Endothelial cell of umbilical vein (primary cell): Measurements from ENCODE around the gene PIK3AP1.

Experiments
- EZH2 ChIP-seq: IDR thresholded peaks from 2 replicates; pipeline ENCODE4 v1.6.1; 2012; ENCODE audit warnings: borderline replicate concordance, low read depth, mild to moderate bottlenecking, moderate library complexity, low read length, inconsistent platforms; ENCODE audit not compliant: severe bottlenecking
- FOS ChIP-seq: IDR thresholded peaks from 2 replicates; pipeline ENCODE4 v1.6.1; 2011; ENCODE audit warnings: mild to moderate bottlenecking, low read length, moderate library complexity, borderline replicate concordance; ENCODE audit not compliant: insufficient read depth
- JUN ChIP-seq: IDR thresholded peaks from 2 replicates; pipeline ENCODE4 v1.6.1; 2011; ENCODE audit warnings: borderline replicate concordance, low read depth; ENCODE audit not compliant: insufficient read length, insufficient read depth
- MAX ChIP-seq: IDR thresholded peaks from 2 replicates; pipeline ENCODE4 v1.6.1; 2011; ENCODE audit not compliant: insufficient read depth, insufficient read length
- MYC ChIP-seq: IDR thresholded peaks from one replicate; pipeline ENCODE4 v1.6.1; 2011; ENCODE audit warnings: mild to moderate bottlenecking, low read depth, low read length
- POLR2A ChIP-seq: IDR thresholded peaks from 2 replicates; pipeline ENCODE4 v1.6.1; 2012; ENCODE audit warnings: low read depth, mild to moderate bottlenecking, control low read depth, low read length
- POLR2AphosphoS5 ChIP-seq: IDR thresholded peaks from 2 replicates; pipeline ENCODE4 v1.6.1; 2012; ENCODE audit warnings: low read depth, mild to moderate bottlenecking, control low read depth, low read length, moderate library complexity; ENCODE audit not compliant: insufficient read depth
- TF ChIP-seq, protein P1 (sequence below), 2 donors: IDR thresholded peaks; 1 replicate in 1 of 2; 2 replicates in 1 of 2; pipeline ENCODE4 v1.5.1; 2011; ENCODE audit warnings: low read length in 2 of 2, mild to moderate bottlenecking in 2 of 2, moderate library complexity in 2 of 2, control low read depth in 1 of 2, inconsistent platforms in 1 of 2, low read depth in 1 of 2; ENCODE audit not compliant: insufficient read depth in 1 of 2; ENCODE audit errors: extremely low read depth in 1 of 2

DNA sequence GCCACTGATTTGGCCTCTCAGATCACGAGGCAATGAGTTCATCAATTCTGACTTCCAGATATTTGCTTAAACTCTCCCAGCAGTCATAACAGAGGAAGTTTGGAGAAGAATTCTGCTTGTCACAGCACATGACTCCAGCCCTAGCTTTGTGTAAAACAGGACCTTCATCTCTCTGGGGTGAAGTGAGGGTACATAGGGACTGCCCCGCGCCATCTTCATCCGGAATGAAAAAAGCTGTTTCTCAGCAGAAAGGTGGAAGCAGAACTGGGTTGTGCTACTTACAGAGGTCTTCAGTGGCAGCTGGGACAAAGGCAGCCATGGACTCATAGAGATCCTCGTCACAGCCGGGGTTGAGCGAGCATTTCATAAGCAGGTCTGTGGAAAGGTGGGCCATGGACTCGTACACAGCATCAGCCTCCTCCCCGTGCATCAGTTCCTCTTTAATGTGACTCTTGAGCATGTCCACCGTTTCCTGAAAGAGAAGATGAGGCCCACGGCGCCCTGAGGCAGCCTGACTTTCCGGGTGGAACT, 75.1 kb downstream of the PIK3AP1 start:
- TF ChIP-seq, protein P1, sequence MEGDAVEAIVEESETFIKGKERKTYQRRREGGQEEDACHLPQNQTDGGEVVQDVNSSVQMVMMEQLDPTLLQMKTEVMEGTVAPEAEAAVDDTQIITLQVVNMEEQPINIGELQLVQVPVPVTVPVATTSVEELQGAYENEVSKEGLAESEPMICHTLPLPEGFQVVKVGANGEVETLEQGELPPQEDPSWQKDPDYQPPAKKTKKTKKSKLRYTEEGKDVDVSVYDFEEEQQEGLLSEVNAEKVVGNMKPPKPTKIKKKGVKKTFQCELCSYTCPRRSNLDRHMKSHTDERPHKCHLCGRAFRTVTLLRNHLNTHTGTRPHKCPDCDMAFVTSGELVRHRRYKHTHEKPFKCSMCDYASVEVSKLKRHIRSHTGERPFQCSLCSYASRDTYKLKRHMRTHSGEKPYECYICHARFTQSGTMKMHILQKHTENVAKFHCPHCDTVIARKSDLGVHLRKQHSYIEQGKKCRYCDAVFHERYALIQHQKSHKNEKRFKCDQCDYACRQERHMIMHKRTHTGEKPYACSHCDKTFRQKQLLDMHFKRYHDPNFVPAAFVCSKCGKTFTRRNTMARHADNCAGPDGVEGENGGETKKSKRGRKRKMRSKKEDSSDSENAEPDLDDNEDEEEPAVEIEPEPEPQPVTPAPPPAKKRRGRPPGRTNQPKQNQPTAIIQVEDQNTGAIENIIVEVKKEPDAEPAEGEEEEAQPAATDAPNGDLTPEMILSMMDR (IDR thresholded peaks at IDR 0.05; ENCODE audit: extremely low read depth in 1 of 2, insufficient read depth in 1 of 2, low read depth in 1 of 2, low read length in 2 of 2): no peak
- TF ChIP-seq POLR2A: no peak
- TF ChIP-seq MAX: no peak
- no peak for TF ChIP-seq POLR2AphosphoS5
- no peak for TF ChIP-seq JUN
- no peak for TF ChIP-seq EZH2
- no peak for TF ChIP-seq MYC
- TF ChIP-seq FOS: no peak
